ENCODE results near the gene NDNF. TPM values are rescaled to one million over a fixed set of nuclear protein-coding genes. Genes with fewer than 3 reads are reported as not detected.
A peak's percentile ranks its signal among the peaks of the same experiment; 100 is the strongest.

NDNF gene
- polyA plus RNA-seq, 4 donors = 67.4 to 78.8 (median 68.3) TPM

GRCh38 chr4:121071640-121072223 is 603 bp downstream of the NDNF start:
- no peak for DNase-seq (ENCODE audit: low read depth in 4 of 4, low spot score in 3 of 4)

GRCh38 chr4:121070696-121071639 is 1.4 kb downstream of the NDNF start:
- peak in 1 of 4 donors; percentile 28 for DNase-seq (ENCODE audit: low read depth in 4 of 4, low spot score in 3 of 4)

- DNase-seq (ENCODE audit: low read depth in 4 of 4, low spot score in 3 of 4) = no peak
Measured at GRCh38 chr4:121070274-121070673, 2.1 kb downstream of the NDNF start.

DNA sequence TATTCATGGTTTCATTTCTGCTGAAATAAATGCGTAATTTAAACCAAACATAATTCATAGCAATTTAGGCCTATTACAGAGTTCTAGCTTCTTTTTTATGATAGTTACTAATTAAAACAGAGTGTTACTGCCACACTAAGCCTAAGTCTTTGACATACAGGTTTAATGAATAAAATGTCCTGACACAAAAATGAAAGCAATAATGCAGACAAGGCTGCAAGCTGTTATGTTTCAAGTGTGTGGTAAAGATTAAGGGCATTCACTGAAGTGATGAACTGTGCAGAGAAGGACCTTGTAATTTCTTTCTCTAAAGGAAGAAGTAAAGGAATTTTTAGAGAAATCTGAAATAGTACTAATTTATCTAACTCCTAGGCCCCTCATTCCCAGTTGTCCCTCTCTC is 2.9 kb downstream of the NDNF start:
- no peak for DNase-seq (ENCODE audit: low read depth in 4 of 4, low spot score in 3 of 4)

DNA sequence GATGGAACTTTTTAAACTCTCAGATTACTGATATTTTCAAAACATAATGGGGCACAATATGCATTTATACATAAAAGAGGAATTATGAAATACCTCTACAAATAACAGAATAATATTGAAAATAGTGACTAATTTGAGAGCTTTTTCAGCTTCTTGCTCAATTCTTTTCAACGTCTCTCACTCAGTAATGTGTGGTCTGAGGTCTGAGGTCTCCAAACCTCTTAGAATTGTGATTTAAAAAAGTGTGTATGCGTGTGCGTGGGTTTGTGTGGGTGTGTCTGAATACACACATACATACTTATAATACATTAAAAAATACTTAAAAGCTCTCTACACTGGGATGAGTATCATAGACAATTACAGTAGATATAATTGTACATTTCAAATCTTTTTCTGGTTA is 7.9 kb downstream of the NDNF start:
- DNase-seq (ENCODE audit: low read depth in 4 of 4, low spot score in 3 of 4) = no peak

- DNase-seq (ENCODE audit: low read depth in 4 of 4, low spot score in 3 of 4) = no peak
Measured at GRCh38 chr4:121062521-121062920, 9.8 kb downstream of the NDNF start.

DNA sequence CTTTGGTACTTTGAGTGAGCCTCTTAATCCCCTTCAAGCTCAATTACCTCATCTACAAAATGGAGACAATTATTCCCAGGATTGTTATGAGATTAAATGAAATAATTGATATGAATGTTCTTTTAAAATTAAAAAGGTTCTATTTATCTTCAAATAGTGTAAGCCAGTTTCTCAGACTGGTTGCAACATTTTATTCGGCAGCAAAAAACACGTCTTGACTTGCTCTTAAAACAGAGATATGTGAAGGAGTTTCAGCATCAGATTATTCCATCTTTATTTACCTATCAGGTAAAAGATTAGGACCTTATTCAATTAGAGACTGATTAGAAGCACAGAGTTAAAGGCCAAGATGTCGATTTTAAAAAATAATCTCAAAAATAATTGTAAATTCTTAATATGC is 10.5 kb downstream of the NDNF start:
- DNase-seq (ENCODE audit: low read depth in 4 of 4, low spot score in 3 of 4) = no peak

DNA sequence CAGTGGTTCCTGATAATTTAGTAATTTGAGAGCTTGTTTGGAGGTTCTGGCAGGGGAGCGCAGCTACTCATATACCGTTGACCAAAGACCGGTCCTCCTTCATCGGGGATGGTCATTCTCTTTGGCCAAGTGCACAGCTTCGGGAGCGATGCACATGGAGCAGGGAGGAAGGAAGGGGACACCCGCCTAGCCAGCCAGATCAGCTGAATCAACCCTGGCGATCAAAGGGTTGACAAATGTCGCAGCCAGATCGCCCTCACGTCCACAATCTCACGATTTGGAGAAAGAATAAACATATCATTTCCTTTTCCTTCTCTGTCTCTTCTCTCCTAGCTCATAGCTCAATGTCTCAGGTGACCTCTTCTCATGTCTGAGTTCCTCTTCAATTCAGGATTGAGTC is 11.1 kb downstream of the NDNF start:
- DNase-seq (ENCODE audit: low read depth in 4 of 4, low spot score in 3 of 4) = no peak

DNA sequence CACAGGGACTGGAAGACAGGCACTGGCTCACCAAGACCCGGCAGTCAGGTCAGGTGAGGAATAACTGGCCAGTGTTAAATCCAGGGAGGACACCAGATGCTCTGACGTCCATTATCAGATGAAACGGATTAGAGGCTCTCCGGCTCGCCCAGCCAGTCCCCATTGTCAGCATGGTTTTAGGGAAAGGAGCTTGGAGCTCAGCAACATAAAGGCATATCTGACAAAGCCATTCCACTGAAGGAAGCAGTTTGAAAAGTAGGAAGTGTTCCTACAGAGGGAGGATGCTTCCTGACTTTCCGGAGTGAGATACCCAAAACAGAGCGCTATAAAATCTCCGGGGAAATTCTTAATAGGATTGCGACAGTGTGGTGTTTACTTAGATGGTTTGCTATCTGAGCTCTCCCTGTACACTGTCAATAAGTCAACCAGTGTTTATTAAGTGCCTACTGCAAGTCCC is 14.8 kb downstream of the NDNF start:
- no peak for DNase-seq (ENCODE audit: low read depth in 4 of 4, low spot score in 3 of 4)

- DNase-seq (ENCODE audit: low read depth in 4 of 4, low spot score in 3 of 4) = no peak
Measured at GRCh38 chr4:121056066-121056465, 16.3 kb downstream of the NDNF start.

GRCh38 chr4:121054373-121054772 is 18.0 kb downstream of the NDNF start:
- DNase-seq (ENCODE audit: low read depth in 4 of 4, low spot score in 3 of 4) = no peak

GRCh38 chr4:121053601-121054143 is 18.7 kb downstream of the NDNF start:
- DNase-seq (ENCODE audit: low read depth in 4 of 4, low spot score in 3 of 4) = no peak

DNA sequence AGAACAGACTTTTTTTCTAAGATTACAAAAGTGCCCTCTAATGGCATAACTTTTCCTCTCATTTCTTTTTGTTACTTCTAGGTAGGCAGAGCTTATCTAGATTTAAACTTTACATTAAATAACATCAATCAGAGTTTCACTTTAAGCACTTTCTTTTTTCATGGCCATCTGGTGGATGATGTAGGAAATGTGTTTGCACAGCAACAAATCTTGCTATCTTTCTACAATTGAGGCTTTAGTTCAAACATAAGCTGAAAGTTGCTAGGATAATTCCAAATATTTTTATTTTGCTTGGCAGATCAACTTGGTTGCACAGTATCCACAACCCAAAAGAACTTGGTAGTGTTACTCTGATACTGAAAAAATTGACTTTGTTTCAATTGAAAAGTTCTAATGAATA is 22.0 kb downstream of the NDNF start:
- no peak for DNase-seq (ENCODE audit: low read depth in 4 of 4, low spot score in 3 of 4)

- DNase-seq (ENCODE audit: low read depth in 4 of 4, low spot score in 3 of 4) = no peak
Measured at GRCh38 chr4:121049072-121049599, 23.2 kb downstream of the NDNF start.

DNA sequence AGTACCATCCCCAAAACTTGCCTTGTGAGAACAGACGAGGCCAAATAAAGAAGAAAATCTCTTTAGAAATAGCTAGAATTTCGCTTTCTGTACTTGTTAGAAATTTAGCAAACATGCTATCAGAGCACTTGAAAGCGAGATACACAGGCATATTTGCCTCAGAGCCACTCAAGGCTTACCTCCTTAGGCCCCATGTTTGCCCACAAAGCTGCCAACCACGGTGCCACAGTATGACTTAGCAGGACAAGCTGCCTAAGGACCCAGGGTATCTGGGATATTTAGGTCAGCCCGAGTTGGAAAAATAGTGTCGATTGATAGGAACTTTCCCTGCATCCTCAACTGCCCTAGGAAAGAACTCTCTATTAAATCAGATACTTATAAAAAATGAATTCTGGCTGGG is 24.2 kb downstream of the NDNF start:
- DNase-seq (ENCODE audit: low read depth in 4 of 4, low spot score in 3 of 4) = no peak

GRCh38 chr4:121041307-121042090 is 30.8 kb downstream of the NDNF start:
- DNase-seq (ENCODE audit: low read depth in 4 of 4, low spot score in 3 of 4) = no peak

DNA sequence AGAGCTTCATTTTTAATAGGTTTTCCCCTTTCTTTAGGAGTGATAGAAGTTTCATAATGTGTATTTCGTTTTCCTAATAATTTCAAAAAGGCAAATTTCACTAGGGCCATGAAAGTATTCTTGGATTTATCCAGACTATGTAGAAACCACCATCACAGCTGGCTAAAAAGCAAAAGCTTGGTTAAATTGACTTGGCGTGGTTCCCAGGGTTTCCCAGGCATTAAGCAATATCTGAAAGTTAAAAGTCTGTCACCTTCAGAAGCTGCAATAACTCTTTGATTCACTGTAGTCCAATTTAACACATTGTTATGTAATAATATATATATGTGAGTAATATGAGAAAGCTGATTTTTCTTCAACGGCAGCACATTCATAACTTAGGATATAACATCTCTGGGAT is 38.3 kb downstream of the NDNF start:
- DNase-seq (ENCODE audit: low read depth in 4 of 4, low spot score in 3 of 4) = no peak

GRCh38 chr4:121030711-121031110 is 41.6 kb downstream of the NDNF start:
- no peak for DNase-seq (ENCODE audit: low read depth in 4 of 4, low spot score in 3 of 4)

- no peak for DNase-seq (ENCODE audit: low read depth in 4 of 4, low spot score in 3 of 4)
Measured at GRCh38 chr4:121030131-121030530, 42.2 kb downstream of the NDNF start.

DNA sequence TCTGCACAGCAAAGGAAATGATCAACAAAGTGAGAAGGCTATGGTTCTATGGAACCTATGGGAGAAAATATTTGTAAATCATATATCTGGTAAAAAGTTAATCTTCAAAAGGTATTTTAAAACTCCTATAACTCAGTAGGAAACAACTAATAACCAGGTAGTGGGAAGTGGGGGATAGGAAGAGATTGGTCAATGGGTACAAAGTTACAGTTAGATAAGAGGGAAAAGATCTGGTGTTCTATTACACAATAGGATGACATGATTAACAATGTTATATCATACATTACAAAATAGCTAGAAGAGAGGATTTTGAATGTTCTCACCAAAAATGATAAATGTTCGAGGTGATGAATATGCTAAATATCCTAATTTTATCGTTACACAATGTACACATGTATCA is 46.3 kb downstream of the NDNF start:
- no peak for DNase-seq (ENCODE audit: low read depth in 4 of 4, low spot score in 3 of 4)

DNA sequence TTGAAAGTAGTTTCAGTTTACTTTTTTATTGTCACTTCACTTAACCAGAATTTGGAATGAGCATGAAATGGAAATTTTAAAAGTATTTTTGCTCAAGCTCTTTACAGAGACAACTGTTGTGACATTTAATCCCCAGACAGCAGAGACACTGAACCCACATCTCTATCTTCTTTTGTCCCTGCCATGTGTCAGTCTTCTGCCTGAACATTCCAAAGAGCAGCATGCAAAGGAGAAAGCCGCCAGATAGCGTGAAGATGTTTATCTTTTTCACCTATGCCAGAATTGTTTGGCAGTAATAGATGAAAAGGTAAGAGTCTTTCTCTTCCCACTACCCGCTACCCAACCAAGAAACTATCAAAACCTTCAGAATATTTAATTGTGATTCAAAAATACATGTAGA is 46.8 kb downstream of the NDNF start:
- no peak for DNase-seq (ENCODE audit: low read depth in 4 of 4, low spot score in 3 of 4)
